CD4-positive, alpha-beta T cell treated with Interleukin-12 subunit alpha and Interleukin-12 subunit beta, for 1 hour (primary cell): ENCODE results near the gene CELSR2.
A peak's percentile ranks its signal among the peaks of the same experiment; 100 is the strongest.
"Not testable (repeated sequence)": the region's sequence is repeated elsewhere in the genome, so short reads cannot be mapped to it uniquely, and the experiment has no call there.

ENCODE experiments used
- DNase-seq: peaks from one replicate; pipeline ENCODE4 v3.0.0-alpha.2; 2020

The CELSR2 gene

DNA sequence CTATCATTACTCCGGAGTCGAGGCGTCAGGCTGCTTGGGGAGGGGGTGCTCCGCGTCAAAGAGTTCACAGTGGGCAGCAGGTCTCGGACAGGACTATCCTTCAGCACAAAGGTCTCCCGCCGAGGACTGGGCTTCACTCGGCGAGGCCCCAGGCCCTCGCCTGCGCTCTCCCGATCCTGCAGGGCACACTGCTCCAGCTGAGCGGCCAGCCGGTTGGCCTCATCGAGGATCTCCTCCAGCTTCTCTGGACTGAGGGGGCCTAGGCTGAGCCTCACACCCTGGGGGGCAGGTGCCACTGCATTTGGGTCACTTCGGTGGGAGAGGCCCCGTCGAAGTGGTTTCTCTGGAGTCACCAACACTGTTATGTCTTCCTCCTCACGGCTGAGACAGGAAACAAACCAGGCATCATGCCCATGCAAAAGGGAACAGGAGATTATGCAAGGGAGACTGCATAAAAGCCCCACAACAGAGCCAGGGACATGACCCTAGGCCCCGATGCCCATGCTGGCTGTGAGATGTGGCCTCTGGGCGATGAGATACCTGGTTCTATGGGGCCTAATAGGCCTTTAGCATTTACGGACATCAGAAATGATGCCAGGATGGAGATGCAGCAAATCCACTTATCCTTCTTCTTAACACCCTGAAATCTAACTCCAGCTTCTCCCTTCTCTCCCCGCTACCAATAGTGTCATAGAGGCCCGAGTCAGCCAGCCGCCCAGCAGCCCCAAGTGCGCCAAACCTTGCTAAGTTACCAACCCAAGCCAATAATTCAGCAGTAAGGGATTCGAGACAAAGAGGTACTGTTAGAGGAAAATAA is 32.5 kb downstream of the CELSR2 start:
- DNase-seq: no peak

DNA sequence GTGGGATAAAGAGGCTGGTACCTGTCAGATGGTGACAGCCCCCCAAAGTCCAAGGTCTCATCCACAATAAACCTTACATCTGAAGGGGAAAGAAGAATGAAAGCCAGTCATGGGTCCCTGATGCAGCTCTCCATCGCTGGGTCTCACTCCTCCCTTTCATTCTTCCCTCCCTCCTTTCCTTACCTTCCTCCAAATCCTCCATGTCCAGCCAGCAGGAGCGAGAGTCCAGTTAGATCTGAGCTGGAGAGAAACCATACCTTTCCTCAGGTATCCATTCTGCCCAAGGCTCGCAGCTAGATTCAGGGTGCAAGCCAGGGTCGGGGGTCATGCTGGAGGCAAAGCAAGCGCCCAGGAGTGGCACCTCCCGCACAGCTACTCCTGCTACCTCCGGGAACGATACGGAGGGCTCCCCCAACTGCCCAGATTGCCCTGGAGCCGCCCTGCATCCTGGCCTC is 33.2 kb downstream of the CELSR2 start:
- no peak for DNase-seq

- DNase-seq: peak; percentile 91
These were observed 33.8 kb downstream of the CELSR2 start, which contains the start of gene PSRC1 for GRCh38 chr1:109282952-109283747. Gene PSRC1 (minus strand): TSS chr1:109283145.

DNA sequence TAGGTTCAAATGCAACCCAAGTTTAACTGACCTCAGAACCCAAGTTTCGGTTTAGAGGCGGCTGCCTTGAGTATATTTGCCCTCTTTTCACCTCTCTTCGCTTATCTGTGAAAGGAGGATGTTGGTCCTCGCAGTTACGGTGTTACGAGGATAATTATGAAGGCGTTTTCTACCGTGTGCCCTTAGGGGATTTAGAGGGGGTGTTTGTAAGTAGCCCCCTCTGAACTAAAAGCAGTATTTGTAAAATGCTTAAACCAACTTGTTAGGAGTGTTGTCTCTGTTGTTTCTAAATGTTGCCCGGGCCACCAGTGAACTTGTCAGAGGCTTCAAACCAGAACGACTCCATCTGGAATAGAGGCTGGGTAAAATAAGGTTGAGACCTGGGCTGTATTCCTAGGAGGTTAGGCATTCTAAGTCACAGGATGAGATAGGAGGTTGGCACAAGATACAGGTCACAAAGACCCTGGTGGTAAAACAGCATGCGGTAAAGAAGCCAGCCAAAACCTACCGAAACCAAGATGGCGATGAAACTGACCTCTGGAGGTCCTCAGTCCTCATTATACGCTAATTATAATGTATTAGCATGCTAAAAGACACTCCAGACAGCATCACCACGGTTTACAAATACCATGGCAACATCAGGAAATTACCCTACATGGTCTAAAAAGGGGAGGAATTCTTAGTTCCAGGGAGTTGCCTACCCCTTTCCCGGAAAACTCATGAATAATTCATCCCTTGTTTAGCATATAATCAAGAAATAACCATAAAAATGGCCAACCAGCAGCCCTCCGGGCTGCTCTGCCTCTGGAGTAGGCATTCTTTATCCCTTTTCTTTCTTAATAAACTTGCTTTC is 34.6 kb downstream of the CELSR2 start:
- no peak for DNase-seq

DNA sequence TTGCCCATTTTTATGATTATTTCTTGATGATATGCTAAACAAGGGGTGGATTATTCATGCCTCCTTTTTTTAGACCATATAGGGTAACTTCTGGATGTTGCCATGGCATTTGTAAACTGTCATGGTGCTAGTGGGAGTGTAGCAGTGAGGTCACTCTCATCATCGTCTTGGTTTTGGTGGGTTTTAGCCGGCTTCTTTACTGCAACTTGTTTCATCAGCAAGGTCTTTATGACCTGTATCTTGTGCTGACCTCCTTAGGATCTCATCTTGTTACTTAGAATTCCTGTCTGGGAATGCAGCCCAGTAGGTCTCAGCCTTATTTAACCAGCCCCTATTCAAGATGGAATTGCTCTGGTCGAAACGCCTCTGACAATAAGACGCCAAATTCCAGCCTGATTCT is 37.4 kb downstream of the CELSR2 start:
- not testable (repeated sequence) for DNase-seq

DNA sequence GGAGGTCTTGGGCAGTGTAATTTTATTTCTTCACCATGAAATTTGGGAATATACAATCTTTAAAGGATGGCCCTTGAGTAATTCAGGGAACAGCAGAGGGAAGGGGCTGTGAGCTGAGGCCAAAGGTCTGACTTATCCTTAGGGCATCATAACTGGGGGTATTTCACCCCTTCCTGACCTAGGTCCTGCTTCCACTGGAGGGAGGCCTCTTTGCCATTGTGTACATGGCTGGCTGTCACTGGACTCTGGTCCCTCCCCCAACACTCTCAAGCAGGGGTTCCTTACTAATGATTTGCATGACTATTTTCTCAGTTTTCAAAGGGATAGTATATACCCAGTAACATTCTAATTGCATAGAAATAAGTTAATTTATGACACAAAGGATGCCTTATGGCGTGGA is 40.8 kb downstream of the CELSR2 start:
- DNase-seq: no peak

DNA sequence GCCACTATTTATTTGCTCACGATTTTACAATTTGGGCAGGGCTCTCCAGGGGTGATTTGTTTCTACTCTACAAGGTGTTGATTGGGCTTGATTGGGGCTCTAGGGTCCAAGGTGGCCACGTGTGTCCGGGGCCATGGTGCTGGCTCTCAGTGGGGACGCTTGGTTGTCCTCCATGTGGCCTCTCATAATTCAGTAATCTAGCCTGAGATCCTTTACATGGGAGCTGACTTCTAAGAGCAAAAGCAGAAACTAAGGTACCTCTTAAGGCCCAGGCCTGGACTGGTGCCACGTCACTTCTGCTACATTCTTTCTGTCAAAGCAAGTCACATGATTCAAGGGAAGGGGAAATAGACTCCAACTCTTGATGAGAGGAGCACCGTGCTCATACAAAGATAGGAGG is 41.7 kb downstream of the CELSR2 start:
- DNase-seq: no peak

- DNase-seq: no peak
These were observed 43.0 kb downstream of the CELSR2 start for GRCh38 chr1:109292364-109292763.

DNA sequence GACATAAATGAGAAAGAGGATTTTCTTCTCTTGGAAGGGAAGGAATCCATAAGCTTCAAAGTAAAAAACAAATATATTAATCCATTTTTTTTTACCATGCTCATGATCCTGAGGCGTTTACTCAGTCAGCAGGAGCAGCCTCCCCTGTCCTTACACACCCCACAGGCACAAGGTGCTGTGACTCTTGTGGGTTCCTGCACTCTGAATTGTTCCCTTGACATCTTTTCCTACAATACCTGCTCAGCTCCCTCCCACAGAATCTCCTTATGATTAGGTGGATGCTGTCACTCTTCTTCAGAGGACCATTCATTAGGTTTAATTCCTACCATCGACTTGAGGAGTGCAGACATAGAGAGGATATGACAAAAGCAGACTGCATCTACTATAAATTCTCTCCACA is 43.7 kb downstream of the CELSR2 start:
- no peak for DNase-seq

DNA sequence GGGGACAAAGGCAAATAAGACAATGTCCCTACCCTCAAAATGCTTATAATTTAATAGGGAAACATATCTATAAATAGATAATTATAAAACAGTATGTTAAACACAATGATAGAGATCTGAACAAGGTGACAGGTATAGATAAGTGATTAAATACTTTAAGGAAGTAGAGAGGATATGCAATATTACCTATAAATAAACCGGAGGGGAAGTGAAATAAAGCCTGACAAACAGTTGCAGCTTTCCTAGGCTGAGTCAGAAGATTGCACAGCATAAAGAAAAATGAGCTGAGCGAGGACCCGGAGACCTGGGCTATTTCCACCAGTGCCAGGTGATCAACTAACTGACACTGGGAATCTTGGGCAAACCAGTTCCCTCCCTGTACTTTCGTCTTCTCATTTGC is 45.1 kb downstream of the CELSR2 start:
- no peak for DNase-seq

DNA sequence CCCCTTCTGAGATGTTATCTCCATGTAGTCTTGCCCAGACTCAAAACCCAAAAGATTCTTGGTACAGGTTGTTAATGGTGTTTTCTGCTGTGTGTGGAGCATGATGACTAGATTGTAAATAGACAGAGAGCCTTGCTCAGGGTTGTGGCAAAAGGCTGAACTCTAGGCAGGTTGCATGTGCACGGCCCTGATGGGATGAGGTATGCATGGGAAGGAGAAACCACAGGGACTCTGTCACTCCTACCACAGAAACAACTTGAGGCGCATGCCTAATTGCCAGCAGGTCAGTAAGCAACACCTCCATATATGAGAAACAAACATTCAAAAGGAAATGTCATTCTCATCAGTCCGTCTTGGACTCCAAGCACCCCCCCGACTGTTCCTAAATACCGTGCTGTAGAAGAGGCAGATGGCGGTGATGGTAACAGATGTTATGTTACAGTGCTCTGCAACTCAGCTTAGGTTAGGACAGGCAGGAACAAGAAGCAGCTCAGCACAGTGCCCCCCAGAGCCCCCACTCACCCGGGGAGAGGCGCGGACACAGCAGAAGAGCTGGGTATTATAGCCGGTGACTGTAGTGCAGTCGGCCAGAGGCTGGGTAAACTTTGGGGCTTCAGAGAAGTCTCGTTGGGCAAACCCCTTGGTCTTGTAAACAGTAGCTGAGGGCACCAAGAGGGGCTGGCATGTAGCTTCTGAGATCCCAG is 46.5 kb downstream of the CELSR2 start:
- no peak for DNase-seq

DNA sequence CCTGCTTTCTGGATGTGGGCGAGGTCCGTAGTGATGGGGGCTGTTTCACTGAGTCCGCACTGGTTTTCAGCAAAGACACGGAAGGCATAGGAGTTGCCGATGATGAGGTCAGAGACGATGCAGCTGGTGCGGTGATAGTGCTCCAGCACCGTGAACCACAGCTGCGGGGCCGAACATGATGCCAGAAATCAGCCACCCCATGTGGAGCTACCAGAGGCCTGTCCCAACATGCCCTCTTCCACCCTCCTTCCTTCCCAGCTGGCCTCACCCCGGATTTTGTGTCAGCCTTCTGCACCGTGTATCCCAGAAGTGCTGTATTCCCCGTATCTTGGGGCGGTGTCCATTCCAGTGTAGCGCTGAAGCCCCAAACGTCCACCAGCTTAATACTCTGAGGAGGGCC is 47.4 kb downstream of the CELSR2 start:
- no peak for DNase-seq

DNA sequence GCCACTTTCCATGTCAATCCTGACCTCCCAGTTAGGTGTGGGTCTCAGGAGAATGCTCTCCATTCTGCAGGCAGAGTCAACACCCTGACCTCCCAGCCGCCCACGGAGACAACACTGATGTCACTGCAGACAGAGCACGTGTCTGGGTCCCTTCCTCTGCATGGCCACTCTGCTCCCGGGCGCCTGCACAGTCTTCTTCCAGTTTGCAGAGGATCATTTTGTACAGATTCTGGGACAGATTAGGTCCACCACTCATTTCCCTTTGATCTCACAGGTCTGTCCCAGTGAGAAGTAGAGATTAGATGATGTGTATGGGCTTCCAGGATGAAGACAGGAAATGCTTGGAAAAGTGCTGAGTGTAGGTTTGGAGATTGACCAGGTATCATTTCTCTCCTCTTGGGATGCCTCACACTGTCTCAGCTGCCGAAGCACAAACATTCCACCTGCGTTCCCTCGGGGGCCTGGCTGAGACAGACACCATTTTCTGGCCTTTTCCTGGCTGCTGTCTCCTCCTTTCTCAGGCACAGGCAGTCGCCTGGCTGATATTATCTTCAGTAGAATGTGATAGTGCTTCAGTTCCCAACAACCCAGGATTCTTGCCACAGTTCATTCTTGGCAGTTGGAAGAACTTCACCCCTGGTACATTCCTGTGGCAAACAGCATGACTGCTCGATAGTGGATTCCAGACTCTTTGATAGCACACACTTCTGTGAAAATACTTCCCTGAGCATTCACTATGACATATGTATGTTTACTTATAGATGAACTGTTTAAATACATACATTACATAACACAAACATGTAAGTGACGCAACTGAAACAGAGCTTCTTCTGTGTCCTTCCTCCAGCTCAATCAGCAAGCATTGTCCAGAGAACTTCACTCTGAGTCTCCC is 49.6 kb downstream of the CELSR2 start:
- DNase-seq: no peak

DNA sequence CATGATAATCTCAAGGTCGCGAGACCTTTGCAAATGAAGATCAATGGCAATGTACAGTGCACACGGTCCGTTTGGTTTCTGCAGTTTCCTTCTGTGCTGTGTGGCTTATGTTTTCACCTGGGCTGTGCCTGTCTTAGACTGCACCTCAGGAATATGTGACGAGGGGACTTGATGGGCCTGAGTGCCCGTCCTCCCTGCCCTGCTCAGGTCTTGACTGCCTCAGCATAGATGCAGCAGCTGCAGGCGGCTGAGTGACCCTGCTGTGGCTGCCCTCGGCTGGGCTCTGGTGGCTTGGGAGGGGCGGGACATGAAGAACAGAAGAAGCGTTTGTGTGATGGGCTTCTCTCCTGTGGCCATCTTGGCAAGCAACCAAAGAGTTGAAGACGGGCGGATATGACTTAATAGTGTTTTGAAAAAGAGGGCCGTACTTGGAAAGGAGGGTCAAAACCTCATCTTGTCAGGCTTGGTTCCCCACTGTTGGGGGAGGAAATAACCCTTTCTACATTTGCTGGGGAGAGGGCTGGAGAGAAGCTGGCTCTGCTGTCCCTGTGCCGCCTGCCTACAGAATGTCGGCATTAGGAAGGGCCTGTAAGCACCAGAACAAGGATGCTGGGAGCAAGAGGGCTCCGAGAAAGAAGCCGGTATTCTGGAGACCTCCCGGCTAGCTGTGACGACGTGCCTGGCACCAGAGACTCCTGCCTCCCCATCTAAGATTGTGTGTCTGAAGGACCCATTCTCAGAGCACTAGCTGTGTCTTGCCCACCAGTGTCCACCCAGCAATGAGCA is 50.4 kb downstream of the CELSR2 start:
- DNase-seq: no peak

DNA sequence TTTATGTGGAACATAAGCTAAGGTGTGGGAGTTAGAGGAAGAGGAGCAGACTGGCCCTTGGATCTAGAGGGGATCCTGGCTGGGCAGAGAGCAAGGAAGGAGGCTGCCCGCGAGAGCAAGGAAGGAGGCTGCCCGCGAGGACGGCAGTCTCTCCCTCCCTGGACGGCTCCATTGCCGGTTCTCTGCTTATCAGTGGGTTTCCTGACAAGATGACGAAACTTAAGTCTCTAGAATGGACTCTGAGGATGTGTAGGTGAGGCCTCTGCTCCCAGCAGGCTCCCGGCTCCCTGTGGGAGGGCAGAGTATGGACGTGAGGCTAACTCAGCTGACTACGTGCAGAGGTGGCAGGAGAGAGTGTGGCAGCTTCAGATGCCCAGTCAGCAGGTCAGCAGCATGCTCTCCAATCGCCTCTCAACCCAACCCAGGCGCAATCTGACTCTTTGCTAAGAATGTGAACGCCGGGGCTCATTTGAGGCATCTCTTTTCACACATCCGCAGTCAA is 51.4 kb downstream of the CELSR2 start:
- DNase-seq: no peak

DNA sequence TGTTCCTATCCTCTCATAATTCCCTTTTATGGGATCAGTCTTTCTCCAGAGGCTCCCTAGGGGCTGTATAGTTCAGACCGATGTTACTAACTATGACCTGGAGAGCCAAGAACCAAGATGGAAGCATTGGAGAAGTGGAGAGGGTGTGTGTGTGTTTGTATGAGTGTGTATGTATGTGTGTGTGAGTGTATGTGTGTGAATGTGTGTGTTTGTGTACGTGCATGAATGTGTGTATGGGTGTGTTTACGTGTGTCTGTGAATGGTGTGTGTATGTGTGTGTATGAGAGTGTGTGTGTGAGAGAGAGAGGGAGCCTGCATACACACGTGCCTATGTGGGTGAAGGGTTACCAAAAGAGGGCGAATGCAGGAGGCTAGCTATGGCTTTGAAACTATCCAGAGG is 52.5 kb downstream of the CELSR2 start:
- DNase-seq: no peak

DNA sequence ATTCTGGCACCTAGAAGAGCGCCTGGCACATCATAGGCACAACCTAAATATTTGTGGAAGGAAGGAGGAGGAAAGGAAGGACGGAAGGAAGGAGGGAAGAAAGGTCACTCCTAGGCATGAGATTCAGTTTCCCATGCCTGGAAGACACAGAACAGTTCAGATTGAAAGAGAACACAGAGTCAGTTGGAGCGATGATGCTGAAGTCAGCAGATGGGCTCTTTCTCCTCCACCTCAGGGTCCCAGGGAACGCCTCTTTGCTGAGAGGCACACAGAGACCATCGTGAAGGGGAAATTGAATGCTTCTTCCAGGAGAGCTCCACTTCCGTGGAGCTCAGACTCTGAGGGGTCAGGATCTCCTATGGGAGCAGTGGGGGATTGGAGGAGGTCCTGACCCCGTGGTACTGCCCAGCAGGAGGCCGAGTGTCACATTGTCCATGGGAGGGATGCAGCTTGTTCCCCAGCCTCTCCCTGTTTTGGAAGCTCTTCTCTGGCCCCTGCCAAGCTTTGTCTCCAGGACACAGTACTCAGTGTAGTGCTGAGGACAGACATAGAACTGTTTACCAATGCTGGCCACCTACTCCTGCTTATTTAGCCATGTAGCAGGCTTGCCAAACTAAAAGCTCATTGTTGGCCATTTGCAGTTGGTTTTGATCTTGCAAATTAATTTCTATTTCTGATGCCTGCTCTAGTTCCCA is 55.0 kb downstream of the CELSR2 start:
- no peak for DNase-seq

GRCh38 chr1:109305991-109306390 is 56.7 kb downstream of the CELSR2 start:
- DNase-seq: not testable (repeated sequence)

- DNase-seq: no peak
These were observed 57.5 kb downstream of the CELSR2 start, which contains the start of gene MYBPHL for GRCh38 chr1:109306832-109307273. Gene MYBPHL (minus strand): TSS chr1:109307011. CDS start chr1:109306991, 20 bp downstream.
